Caco-2 (cell line): ENCODE results near the gene SLC35G2. TPM values are rescaled to one million over a fixed set of nuclear protein-coding genes. Genes with fewer than 3 reads are reported as not detected.
"Not testable (repeated sequence)": the region's sequence is repeated elsewhere in the genome, so short reads cannot be mapped to it uniquely, and the experiment has no call there.

Source experiments
- BruUV-seq: library from RNA; stranded (reverse); fragments of 400-500 nt; replicated peaks from 2 replicates; lab custom pipeline; 2021; lab: Mats Ljungman, UMichigan
- CTCF ChIA-PET: fragments of 300-600 bp; sonication (Branson Sonifier 250); formaldehyde crosslinking; loops from one replicate; lab custom pipeline; 2022; ENCODE audit warnings: antibody characterized with exemption; lab: Charles Lee
- POLR2A ChIA-PET: fragments of 300-600 bp; sonication (Branson Sonifier 250); formaldehyde crosslinking; loops from one replicate; lab custom pipeline; 2022; ENCODE audit warnings: antibody characterized with exemption; lab: Charles Lee
- DNase-seq, 2 experiments: peaks; one replicate each; pipeline versions ENCODE4 v3.0.0 to v3.0.0-alpha.2; 2020 to 2022
- H3K27me3 ChIP-seq: replicated peaks from 2 replicates; pipeline ENCODE4 v1.6.0; 2011; ENCODE audit warnings: low read length; ENCODE audit not compliant: control insufficient read depth, insufficient read depth
- H3K36me3 ChIP-seq: 2 replicates; pipeline ENCODE4 v1.5.1; 2011; ENCODE audit warnings: low read length; ENCODE audit not compliant: control insufficient read depth, insufficient read depth
- H3K4me1 ChIP-seq: fragments of 250-450 bp; sonication (Bioruptor Pico); 2 replicates; pipeline ENCODE4 v1.5.1; 2020; ENCODE audit warnings: mild to moderate bottlenecking
- H3K4me3 ChIP-seq: 2 replicates; pipeline ENCODE4 v1.5.1; 2011; ENCODE audit warnings: low read depth, mild to moderate bottlenecking, control low read depth, low read length
- H3K9me3 ChIP-seq: fragments of 250-450 bp; sonication (Bioruptor Pico); 2 replicates; pipeline ENCODE4 v1.5.1; 2020; ENCODE audit warnings: mild to moderate bottlenecking, moderate library complexity
- H3K27ac Mint-ChIP-seq: one replicate; pipeline ENCODE4 v1.8.0; 2022; ENCODE audit warnings: mixed read lengths; ENCODE audit not compliant: unreplicated experiment
- H3K27me3 Mint-ChIP-seq: one replicate; pipeline ENCODE4 v1.8.0; 2022; ENCODE audit warnings: mixed read lengths; ENCODE audit not compliant: insufficient read depth, unreplicated experiment
- H3K36me3 Mint-ChIP-seq: one replicate; pipeline ENCODE4 v1.8.0; 2022; ENCODE audit warnings: mild to moderate bottlenecking, mixed read lengths; ENCODE audit not compliant: insufficient read depth, unreplicated experiment
- H3K4me1 Mint-ChIP-seq: one replicate; pipeline ENCODE4 v1.8.0; 2022; ENCODE audit warnings: low read depth, mixed read lengths; ENCODE audit not compliant: unreplicated experiment
- H3K4me3 Mint-ChIP-seq: one replicate; pipeline ENCODE4 v1.8.0; 2022; ENCODE audit warnings: mild to moderate bottlenecking, moderate library complexity, mixed read lengths; ENCODE audit not compliant: unreplicated experiment
- H3K9me3 Mint-ChIP-seq: one replicate; pipeline ENCODE4 v1.8.0; 2022; ENCODE audit warnings: mixed read lengths; ENCODE audit not compliant: unreplicated experiment
- intact Hi-C: fragments of 100-400 bp; cut with micrococcal nuclease; formaldehyde crosslinking; loops from one replicate; pipeline ENCODE4 v1.10.0; 2022; ENCODE audit not compliant: unreplicated experiment
- total RNA-seq: library from RNA; stranded (reverse); gene quantifications from 2 replicates; pipeline ENCODE4 v1.2.3, GENCODE V29; 2022
- TF ChIP-seq, protein P1 (sequence below), 2 experiments: fragments of 200-600 bp in 1 of 2; IDR thresholded peaks; 1 replicate in 1 of 2; 2 replicates in 1 of 2; pipeline versions ENCODE4 v1.5.1 to v1.8.0; 2011 to 2022; ENCODE audit warnings: antibody characterized with exemption in 1 of 2, control low read depth in 1 of 2, inconsistent platforms in 1 of 2, low read depth in 1 of 2, low read length in 1 of 2, mild to moderate bottlenecking in 1 of 2, moderate library complexity in 1 of 2; ENCODE audit not compliant: insufficient read depth in 1 of 2, severe bottlenecking in 1 of 2, unreplicated experiment in 1 of 2

The SLC35G2 gene
- total RNA-seq, 1 experiment from 2014 or later = 4.2 TPM

DNA sequence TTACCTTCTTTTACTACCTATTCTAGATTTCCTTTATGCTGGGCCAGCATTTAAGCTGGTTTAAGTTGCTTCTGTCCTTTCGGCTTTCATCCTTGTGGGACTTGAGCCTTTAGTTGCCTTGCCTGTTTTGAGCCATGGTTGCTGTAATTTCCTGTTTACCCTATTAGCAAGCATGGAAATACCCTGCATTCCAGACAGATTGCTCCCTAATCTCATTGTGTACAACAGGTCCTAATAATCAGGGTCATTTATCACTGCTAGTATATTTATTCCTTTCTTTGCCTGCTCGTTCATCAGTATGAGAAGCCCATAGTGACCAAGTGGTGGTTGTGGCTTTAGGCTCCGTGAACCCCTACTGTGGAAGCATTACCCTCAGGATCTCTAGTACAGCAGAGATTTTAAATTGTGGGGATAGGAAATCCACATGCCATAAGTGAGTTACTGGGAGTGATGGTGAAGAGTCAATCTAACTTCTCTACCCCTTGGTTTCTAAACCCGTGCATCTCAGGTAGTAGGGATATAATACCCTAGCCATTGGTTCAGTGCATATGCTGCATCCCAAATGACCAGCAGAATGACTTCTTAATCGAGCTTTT, 75.0 kb downstream of the SLC35G2 start:
- Mint-ChIP-seq H3K9me3 (peaks cover 20% of the 10 kb centered on the region), H3K27me3 (no peaks in the 10 kb centered on the region), H3K4me3 (peak overlapping the region; percentile 25), H3K27ac (peak overlapping the region; percentile 20), H3K4me1 (peaks cover 24% of the 10 kb centered on the region), H3K36me3 (peaks cover 28% of the 10 kb centered on the region)
- TF ChIP-seq, protein P1, sequence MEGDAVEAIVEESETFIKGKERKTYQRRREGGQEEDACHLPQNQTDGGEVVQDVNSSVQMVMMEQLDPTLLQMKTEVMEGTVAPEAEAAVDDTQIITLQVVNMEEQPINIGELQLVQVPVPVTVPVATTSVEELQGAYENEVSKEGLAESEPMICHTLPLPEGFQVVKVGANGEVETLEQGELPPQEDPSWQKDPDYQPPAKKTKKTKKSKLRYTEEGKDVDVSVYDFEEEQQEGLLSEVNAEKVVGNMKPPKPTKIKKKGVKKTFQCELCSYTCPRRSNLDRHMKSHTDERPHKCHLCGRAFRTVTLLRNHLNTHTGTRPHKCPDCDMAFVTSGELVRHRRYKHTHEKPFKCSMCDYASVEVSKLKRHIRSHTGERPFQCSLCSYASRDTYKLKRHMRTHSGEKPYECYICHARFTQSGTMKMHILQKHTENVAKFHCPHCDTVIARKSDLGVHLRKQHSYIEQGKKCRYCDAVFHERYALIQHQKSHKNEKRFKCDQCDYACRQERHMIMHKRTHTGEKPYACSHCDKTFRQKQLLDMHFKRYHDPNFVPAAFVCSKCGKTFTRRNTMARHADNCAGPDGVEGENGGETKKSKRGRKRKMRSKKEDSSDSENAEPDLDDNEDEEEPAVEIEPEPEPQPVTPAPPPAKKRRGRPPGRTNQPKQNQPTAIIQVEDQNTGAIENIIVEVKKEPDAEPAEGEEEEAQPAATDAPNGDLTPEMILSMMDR (IDR thresholded peaks at IDR 0.05; ENCODE audit: insufficient read depth in 1 of 2, low read depth in 1 of 2, low read length in 1 of 2, severe bottlenecking in 1 of 2, unreplicated experiment in 1 of 2) = no peak
- Histone ChIP-seq H3K4me1 (peaks cover 32% of the 10 kb centered on the region), H3K36me3 (no peaks in the 10 kb centered on the region), H3K9me3 (no peaks in the 10 kb centered on the region; the same call in 1 of the 2 replicates), H3K4me3 (no peak overlapping the region), H3K27me3 (no peaks in the 10 kb centered on the region)
- intact Hi-C loops = no loop called here
- POLR2A ChIA-PET = no interaction called here
- DNase-seq = no peak
- BruUV-seq = no TSS peak
- CTCF ChIA-PET = no interaction called here

DNA sequence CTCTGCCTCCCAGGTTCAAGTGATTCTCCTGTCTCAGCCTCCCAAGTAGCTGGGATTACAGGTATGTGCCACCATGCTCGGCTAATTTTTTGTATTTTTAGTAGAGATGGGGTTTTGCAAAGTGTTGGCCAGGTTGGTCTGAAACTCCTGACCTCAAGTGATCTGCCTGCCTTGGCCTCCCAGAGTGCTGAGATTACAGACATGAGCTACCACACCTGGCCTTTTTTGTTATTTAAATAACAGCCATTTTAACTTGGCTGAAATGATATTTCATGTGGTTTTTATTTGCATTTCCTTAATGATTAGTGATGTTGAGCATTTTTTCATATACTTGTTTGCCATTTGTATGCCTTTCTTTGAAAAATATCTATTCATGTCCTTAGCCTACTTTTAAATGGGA, 78.2 kb downstream of the SLC35G2 start:
- POLR2A ChIA-PET, H3K9me3 ChIP-seq, H3K36me3 ChIP-seq, CTCF ChIA-PET, H3K4me3 Mint-ChIP-seq, BruUV-seq, H3K4me3 ChIP-seq, intact Hi-C loops, H3K27ac Mint-ChIP-seq, H3K27me3 ChIP-seq, DNase-seq, H3K27me3 Mint-ChIP-seq: not testable (repeated sequence)
- Mint-ChIP-seq H3K36me3 (peaks cover 23% of the 10 kb centered on the region), H3K9me3 (peaks cover 37% of the 10 kb centered on the region), H3K4me1 (peaks cover 45% of the 10 kb centered on the region)
- H3K4me1 ChIP-seq = peaks cover 53% of the 10 kb centered on the region

DNA sequence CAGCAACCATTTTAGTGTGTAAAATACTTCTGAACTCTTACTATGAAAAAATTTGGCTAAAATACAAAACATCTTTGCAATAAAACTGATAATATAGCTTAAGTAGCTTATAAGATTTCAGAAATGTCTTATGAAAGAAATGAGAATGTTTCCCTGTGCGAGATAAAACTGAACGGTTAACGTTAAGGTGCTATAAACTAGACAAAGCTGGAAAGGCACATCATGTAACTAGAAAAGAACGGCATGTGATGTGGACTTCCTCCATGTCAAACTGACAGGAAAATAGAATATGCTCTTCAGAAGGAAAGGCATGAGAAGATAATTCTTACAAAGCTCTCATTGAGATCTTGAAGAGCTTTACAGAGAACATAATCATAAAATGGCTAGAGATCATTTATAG, 79.6 kb downstream of the SLC35G2 start:
- H3K36me3 Mint-ChIP-seq = peaks cover 20% of the 10 kb centered on the region
- H3K9me3 ChIP-seq = peaks cover 15% of the 10 kb centered on the region
- no peak overlapping the region for H3K4me3 Mint-ChIP-seq
- ChIA-PET POLR2A (no interaction called here), CTCF (no interaction called here)
- no TSS peak for BruUV-seq
- H3K27me3 Mint-ChIP-seq = no peaks in the 10 kb centered on the region
- H3K9me3 Mint-ChIP-seq = peaks cover 33% of the 10 kb centered on the region
- TF ChIP-seq, protein P1 (IDR thresholded peaks at IDR 0.05; ENCODE audit: insufficient read depth in 1 of 2, low read depth in 1 of 2, low read length in 1 of 2, severe bottlenecking in 1 of 2, unreplicated experiment in 1 of 2) = no peak
- no peaks in the 10 kb centered on the region for H3K27me3 ChIP-seq
- H3K4me1 Mint-ChIP-seq = peaks cover 32% of the 10 kb centered on the region
- intact Hi-C loops = no loop called here
- no peaks in the 10 kb centered on the region for H3K36me3 ChIP-seq
- H3K4me1 ChIP-seq = peaks cover 41% of the 10 kb centered on the region
- no peak overlapping the region for H3K4me3 ChIP-seq
- no peak for DNase-seq
- H3K27ac Mint-ChIP-seq = peak overlapping the region; percentile 49
